Breast epithelium (tissue), 3 donors: Measurements from ENCODE around the gene SIRPA.

Experiments
- CTCF ChIP-seq, 3 donors: fragments of 450-650 bp; IDR thresholded peaks; one replicate each; pipeline ENCODE4 v1.5.1; 2016 to 2017; ENCODE audit warnings: antibody characterized with exemption in 3 of 3, mild to moderate bottlenecking in 3 of 3, moderate library complexity in 3 of 3
- POLR2A ChIP-seq: fragments of 450-650 bp; IDR thresholded peaks from one replicate; pipeline ENCODE4 v1.6.1; 2016; ENCODE audit warnings: antibody characterized with exemption, mild to moderate bottlenecking, moderate library complexity

GRCh38 chr20:1894471-1894950 is 696 bp upstream of the SIRPA start:
- TF ChIP-seq POLR2A (no peak), CTCF (IDR thresholded peaks at IDR 0.05) (no peak)
